ENCODE measurements around the gene PRG3. TPM values are rescaled to one million over a fixed set of nuclear protein-coding genes. Genes with fewer than 3 reads are reported as not detected.

The PRG3 gene
- total and polyA plus RNA-seq, 2 donors (not counting 3 experiments of a cell fraction or from before 2014, with no cell fraction given): not detected

DNA sequence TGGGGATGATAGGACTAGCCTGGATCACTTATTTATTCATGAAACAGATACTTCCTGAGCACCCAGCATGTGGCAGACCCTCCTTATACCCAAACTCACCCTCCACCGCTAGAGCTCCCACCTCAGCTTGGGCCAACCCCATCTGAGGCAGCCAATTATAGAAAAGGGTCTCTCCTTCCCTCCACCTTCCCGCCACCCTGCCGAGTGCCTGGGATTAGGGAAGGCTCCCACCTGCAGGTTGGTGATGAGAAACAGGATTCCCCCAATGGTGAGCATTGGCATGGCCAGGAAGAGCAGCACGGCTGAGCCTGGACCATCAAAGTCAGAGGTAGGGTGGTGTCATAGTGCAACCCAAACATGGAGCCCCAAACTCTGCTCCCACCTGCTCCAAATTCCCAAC is 40.1 kb upstream of the PRG3 start:
- no peak for TF ChIP-seq FOS (IDR thresholded peaks at IDR 0.05; ENCODE audit: borderline replicate concordance, insufficient read depth, low read length)
- no peak for TF ChIP-seq EZH2 (IDR thresholded peaks at IDR 0.05; ENCODE audit: borderline replicate concordance, low read depth, low read length, severe bottlenecking)
- no peak for TF ChIP-seq MYC (IDR thresholded peaks at IDR 0.05; ENCODE audit: low read depth, low read length)
- TF ChIP-seq, protein P1, sequence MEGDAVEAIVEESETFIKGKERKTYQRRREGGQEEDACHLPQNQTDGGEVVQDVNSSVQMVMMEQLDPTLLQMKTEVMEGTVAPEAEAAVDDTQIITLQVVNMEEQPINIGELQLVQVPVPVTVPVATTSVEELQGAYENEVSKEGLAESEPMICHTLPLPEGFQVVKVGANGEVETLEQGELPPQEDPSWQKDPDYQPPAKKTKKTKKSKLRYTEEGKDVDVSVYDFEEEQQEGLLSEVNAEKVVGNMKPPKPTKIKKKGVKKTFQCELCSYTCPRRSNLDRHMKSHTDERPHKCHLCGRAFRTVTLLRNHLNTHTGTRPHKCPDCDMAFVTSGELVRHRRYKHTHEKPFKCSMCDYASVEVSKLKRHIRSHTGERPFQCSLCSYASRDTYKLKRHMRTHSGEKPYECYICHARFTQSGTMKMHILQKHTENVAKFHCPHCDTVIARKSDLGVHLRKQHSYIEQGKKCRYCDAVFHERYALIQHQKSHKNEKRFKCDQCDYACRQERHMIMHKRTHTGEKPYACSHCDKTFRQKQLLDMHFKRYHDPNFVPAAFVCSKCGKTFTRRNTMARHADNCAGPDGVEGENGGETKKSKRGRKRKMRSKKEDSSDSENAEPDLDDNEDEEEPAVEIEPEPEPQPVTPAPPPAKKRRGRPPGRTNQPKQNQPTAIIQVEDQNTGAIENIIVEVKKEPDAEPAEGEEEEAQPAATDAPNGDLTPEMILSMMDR (IDR thresholded peaks at IDR 0.05; ENCODE audit: extremely low read depth in 1 of 2, insufficient read depth in 1 of 2, low read depth in 1 of 2, low read length in 2 of 2): no peak
- TF ChIP-seq, protein P2, sequence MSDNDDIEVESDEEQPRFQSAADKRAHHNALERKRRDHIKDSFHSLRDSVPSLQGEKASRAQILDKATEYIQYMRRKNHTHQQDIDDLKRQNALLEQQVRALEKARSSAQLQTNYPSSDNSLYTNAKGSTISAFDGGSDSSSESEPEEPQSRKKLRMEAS (IDR thresholded peaks at IDR 0.05; ENCODE audit: insufficient read depth, insufficient read length): no peak
- no peak for TF ChIP-seq POLR2A (IDR thresholded peaks at IDR 0.05; ENCODE audit: low read depth, low read length)
- no peak for TF ChIP-seq POLR2AphosphoS5 (IDR thresholded peaks at IDR 0.05; ENCODE audit: insufficient read depth, low read depth, low read length)
- no peak for TF ChIP-seq JUN (IDR thresholded peaks at IDR 0.05; ENCODE audit: borderline replicate concordance, insufficient read depth, insufficient read length, low read depth)
- H3K4me3 ChIP-seq (replicated peaks in 1 of 3; ENCODE audit: insufficient read depth in 1 of 3, low read depth in 1 of 3, low read length in 3 of 3): no peak overlapping the region
- H2AFZ ChIP-seq (ENCODE audit: low read depth, low read length): no peak overlapping the region
- H3K4me1 ChIP-seq (ENCODE audit: control insufficient read depth, extremely low read depth, insufficient read depth, low read length): peaks cover 32% of the 10 kb centered on the region
- dilution Hi-C loops (cut with MboI; ENCODE audit: extremely low pct_ligation_motif_present, low sequenced_read_pairs): no loop called here
- no peak overlapping the region for H3K27ac ChIP-seq (ENCODE audit: insufficient read depth, low read depth, low read length)
- intact Hi-C loops (cut with micrococcal nuclease): loop anchor here (10.0 kb wide), 1 partner anchor 584 kb away; no protein-coding TSS in a partner anchor
- DNase-seq (ENCODE audit: low read depth, low spot score) (no peak), FAIRE-seq (no peak)
- no peaks in the 10 kb centered on the region for H4K20me1 ChIP-seq (replicated peaks; ENCODE audit: control insufficient read depth, extremely low read depth, insufficient read depth, low read length)
- no TSS peak for BruUV-seq (replicated peaks)
- POLR2A ChIA-PET: no interaction called here
- no peaks in the 10 kb centered on the region for H3K9me1 ChIP-seq (replicated peaks; ENCODE audit: control insufficient read depth, extremely low read depth, insufficient read depth, low read length)
- no peak overlapping the region for H3K9ac ChIP-seq (replicated peaks; ENCODE audit: extremely low read depth, insufficient read depth, low read length)
- H3K79me2 ChIP-seq (ENCODE audit: control insufficient read depth, insufficient read depth, low read length): peaks cover 14% of the 10 kb centered on the region
- no peaks in the 10 kb centered on the region for H3K27me3 ChIP-seq (ENCODE audit: control insufficient read depth in 2 of 2, insufficient read depth in 2 of 2, low read length in 2 of 2)
- H3K9me3 ChIP-seq (replicated peaks; ENCODE audit: control insufficient read depth, insufficient read depth, low read length): no peaks in the 10 kb centered on the region
- CTCF ChIA-PET: no interaction called here
- H3K4me2 ChIP-seq (ENCODE audit: insufficient read depth, low read length): no peak overlapping the region
- peaks cover 6 to 9% of the 10 kb centered on the region in 2 experiments for H3K36me3 ChIP-seq (ENCODE audit: control insufficient read depth in 2 of 2, extremely low read depth in 1 of 2, insufficient read depth in 2 of 2, low read length in 2 of 2)

All from endothelial cell of umbilical vein (primary cell).